Upper lobe of left lung (tissue), 6 donors: ENCODE results near the gene NCOA1. TPM values are rescaled to one million over a fixed set of nuclear protein-coding genes. Genes with fewer than 3 reads are reported as not detected.

Experiments used
- ATAC-seq, 2 donors: fragments of 200-7000 bp; cut with Tn5 transposase; one replicate each; pipeline ENCODE4 v1.9.1; 2022; ENCODE audit warnings: mild to moderate bottlenecking in 2 of 2, moderate library complexity in 2 of 2; ENCODE audit not compliant: low FRiP score in 2 of 2
- DNase-seq, 2 donors: peaks; one replicate each; pipeline ENCODE4 v3.0.0-alpha.2; 2019 to 2020
- H3K27ac ChIP-seq, 4 donors: fragments of 200-600 bp; sonication (generic); one replicate each; pipeline ENCODE4 v1.5.1; 2016 to 2019
- H3K27me3 ChIP-seq, 4 donors: fragments of 200-600 bp; sonication (generic); one replicate each; pipeline ENCODE4 v1.5.1; 2017 to 2019
- H3K36me3 ChIP-seq, 4 donors: fragments of 200-600 bp; sonication (generic); one replicate each; pipeline ENCODE4 v1.5.1; 2016 to 2019
- H3K4me1 ChIP-seq, 4 donors: fragments of 200-600 bp; sonication (generic); one replicate each; pipeline ENCODE4 v1.5.1; 2018 to 2019
- H3K4me3 ChIP-seq, 4 donors: fragments of 200-600 bp; sonication (generic); one replicate each; pipeline ENCODE4 v1.5.1; 2017 to 2019; ENCODE audit warnings: mild to moderate bottlenecking in 2 of 4, moderate library complexity in 1 of 4
- H3K9me3 ChIP-seq, 4 donors: fragments of 200-600 bp; sonication (generic); one replicate each; pipeline ENCODE4 v1.5.1; 2018 to 2019
- EP300 ChIP-seq, 4 donors: sonication (generic); formaldehyde crosslinking; IDR thresholded peaks; one replicate each; pipeline ENCODE4 v1.5.1; 2017; ENCODE audit warnings: antibody characterized with exemption in 4 of 4, control low read depth in 2 of 4
- POLR2A ChIP-seq, 4 donors: fragments of 450-650 bp; IDR thresholded peaks; one replicate each; pipeline ENCODE4 v1.5.1; 2016 to 2017; ENCODE audit warnings: antibody characterized with exemption in 4 of 4, mild to moderate bottlenecking in 2 of 4
- POLR2AphosphoS5 ChIP-seq, 2 donors: sonication (generic); formaldehyde crosslinking; IDR thresholded peaks; one replicate each; pipeline ENCODE4 v1.5.1; 2017; ENCODE audit warnings: antibody characterized with exemption in 2 of 2
- WGBS, 2 donors: methylation state at CpG; one replicate each; pipeline ENCODE4 v1.1.5; 2017 to 2018; 5-methylcytosine and 5-hydroxymethylcytosine counted together
- total RNA-seq, 6 donors: library from RNA; depleted of rRNA in 4 of 6; stranded (reverse); fragments of >200 nt in 4 of 6; gene quantifications; one replicate each; pipeline versions ENCODE4 v1.1.0 to v1.2.1, GENCODE V29; 2016 to 2021
- TF ChIP-seq, protein P1 (sequence below), 6 experiments: fragments of 450-650 bp in 4 of 6; fragments of 200-600 bp in 2 of 6; sonication (generic) in 2 of 6; IDR thresholded peaks; one replicate each; pipeline ENCODE4 v1.5.1; 2016 to 2019; ENCODE audit warnings: antibody characterized with exemption in 6 of 6
- donor health status: DM: no; HTN: no; CAD: no; lungs with moderate emphysema.
- donor health status: DM: no; HTN: yes; CAD: no; lungs with severe emphysema.

Gene NCOA1
- total RNA-seq, 6 donors from 2014 or later: 38.3 to 68.1 (median 42.5) TPM

DNA sequence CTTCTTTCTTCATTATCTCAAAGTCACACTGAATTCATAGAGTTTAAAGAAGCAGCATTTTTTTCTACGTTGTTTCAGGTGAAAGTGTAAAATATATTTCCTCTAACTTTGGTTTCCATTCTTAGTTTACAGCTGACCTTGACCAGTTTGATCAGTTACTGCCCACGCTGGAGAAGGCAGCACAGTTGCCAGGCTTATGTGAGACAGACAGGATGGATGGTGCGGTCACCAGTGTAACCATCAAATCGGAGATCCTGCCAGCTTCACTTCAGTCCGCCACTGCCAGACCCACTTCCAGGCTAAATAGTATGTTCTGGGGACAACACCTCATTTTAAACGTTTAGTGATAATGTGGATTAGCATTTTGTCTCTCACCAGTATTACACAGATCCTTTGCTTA lies 219.8 kb downstream of the NCOA1 start:
- H3K4me1 ChIP-seq: no peaks in the 10 kb centered on the region
- no peak for ATAC-seq
- TF ChIP-seq POLR2AphosphoS5 (IDR thresholded peaks at IDR 0.05) (no peak), POLR2A (IDR thresholded peaks at IDR 0.05) (no peak), EP300 (IDR thresholded peaks at IDR 0.05) (no peak)
- TF ChIP-seq, protein P1, sequence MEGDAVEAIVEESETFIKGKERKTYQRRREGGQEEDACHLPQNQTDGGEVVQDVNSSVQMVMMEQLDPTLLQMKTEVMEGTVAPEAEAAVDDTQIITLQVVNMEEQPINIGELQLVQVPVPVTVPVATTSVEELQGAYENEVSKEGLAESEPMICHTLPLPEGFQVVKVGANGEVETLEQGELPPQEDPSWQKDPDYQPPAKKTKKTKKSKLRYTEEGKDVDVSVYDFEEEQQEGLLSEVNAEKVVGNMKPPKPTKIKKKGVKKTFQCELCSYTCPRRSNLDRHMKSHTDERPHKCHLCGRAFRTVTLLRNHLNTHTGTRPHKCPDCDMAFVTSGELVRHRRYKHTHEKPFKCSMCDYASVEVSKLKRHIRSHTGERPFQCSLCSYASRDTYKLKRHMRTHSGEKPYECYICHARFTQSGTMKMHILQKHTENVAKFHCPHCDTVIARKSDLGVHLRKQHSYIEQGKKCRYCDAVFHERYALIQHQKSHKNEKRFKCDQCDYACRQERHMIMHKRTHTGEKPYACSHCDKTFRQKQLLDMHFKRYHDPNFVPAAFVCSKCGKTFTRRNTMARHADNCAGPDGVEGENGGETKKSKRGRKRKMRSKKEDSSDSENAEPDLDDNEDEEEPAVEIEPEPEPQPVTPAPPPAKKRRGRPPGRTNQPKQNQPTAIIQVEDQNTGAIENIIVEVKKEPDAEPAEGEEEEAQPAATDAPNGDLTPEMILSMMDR (IDR thresholded peaks at IDR 0.05): no peak
- H3K36me3 ChIP-seq: peaks cover 12 to 59% (median 20%) of the 10 kb centered on the region in 4 donors
- H3K4me3 ChIP-seq: no peak overlapping the region
- 94 to 96% methylated on average over 6 of the region's 6 CpGs for WGBS, 2 donors
- no peaks in the 10 kb centered on the region for H3K9me3 ChIP-seq
- no peak overlapping the region for H3K27ac ChIP-seq
- DNase-seq: no peak
- H3K27me3 ChIP-seq: no peaks in the 10 kb centered on the region

DNA sequence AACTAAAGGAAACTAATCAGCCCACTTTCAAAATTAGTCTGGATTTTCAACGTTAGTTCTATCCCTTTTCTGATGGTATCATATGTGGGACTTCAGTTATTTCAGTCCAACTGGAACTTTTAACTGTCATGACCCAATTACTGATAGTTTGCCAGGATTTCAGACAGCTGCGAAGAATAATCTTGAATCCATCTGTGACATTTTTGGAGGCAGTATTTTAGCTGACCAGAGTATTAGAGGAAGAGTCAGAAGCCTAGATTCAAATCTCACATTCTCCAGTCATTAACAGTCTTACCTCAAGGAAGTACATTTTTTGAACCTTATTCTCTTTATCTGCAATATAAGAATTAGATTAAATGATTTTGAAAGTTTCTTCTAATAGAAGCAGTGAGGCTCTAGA lies 220.8 kb downstream of the NCOA1 start:
- no peak overlapping the region for H3K27ac ChIP-seq
- no peak overlapping the region for H3K4me3 ChIP-seq
- no peak for TF ChIP-seq POLR2A (IDR thresholded peaks at IDR 0.05)
- TF ChIP-seq, protein P1 (IDR thresholded peaks at IDR 0.05): no peak
- no peak for TF ChIP-seq POLR2AphosphoS5 (IDR thresholded peaks at IDR 0.05)
- no peak for TF ChIP-seq EP300 (IDR thresholded peaks at IDR 0.05)
- no peaks in the 10 kb centered on the region for H3K9me3 ChIP-seq
- no peaks in the 10 kb centered on the region for H3K27me3 ChIP-seq
- H3K4me1 ChIP-seq: no peaks in the 10 kb centered on the region
- ATAC-seq (no peak), DNase-seq (no peak)
- WGBS, 2 donors: 72 to 76% methylated on average over 2 of the region's 2 CpGs
- peaks cover 9 to 53% (median 16%) of the 10 kb centered on the region in 4 donors for H3K36me3 ChIP-seq

DNA sequence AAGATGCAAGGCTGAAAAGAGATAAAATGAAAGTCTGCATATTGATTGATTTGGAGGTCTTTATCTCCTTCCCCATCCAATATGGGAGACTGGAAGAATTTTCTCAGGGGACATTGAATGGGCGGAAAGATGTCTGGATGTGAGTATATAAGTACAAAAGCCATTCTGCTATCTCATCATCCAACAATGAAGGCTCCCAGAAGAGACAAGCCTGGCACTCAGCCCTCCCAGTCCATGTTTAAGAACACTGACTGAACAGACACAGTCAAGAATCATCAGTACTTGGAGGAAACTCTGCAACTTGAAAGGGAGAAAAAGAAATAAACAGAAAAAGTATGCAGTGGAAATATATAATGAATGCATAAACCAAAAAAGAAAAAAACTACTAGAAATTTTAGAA lies 221.2 kb downstream of the NCOA1 start:
- DNase-seq (no peak), ATAC-seq (no peak)
- WGBS, 2 donors: 88 to 95% methylated on average over 1 of the region's 1 CpG

DNA sequence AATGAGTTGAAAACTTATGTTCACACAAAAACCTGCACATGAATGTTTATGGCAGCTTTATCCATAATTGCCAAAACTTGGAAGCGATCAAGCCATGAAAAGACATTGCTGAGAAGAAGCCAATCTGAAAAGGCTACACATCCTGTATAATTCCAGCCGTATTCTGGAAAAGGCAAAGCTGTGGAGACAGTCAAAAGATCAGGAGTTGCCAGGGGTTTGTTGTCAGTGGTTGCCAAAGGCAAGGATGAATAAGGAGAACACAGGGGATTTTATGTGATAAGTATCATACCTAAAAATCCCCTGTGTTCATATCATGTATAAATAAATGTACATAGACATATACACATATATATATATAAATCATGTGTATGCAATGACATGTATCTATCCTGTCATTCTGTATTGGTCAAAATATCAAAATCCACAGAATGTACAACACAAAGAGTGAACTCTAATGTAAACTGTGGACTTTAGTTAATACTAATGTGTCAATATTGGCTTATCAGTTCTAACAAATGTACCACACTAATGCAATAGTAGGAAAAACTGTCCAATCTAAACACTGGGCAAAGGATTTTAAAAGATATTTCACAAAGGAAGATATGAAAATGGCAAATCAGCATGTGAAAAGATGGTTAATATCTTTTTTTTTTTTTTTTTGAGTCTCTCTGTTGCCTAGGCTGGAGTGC lies 226.4 kb downstream of the NCOA1 start:
- no peak overlapping the region for H3K4me3 ChIP-seq
- DNase-seq (no peak), ATAC-seq (no peak)
- no peak overlapping the region for H3K27ac ChIP-seq
- no peaks in the 10 kb centered on the region for H3K27me3 ChIP-seq
- H3K9me3 ChIP-seq: no peaks in the 10 kb centered on the region
- WGBS, 2 donors: 93 to 95% methylated on average over 2 of the region's 2 CpGs
- TF ChIP-seq EP300 (IDR thresholded peaks at IDR 0.05) (no peak), POLR2A (IDR thresholded peaks at IDR 0.05) (no peak), POLR2AphosphoS5 (IDR thresholded peaks at IDR 0.05) (no peak)
- TF ChIP-seq, protein P1 (IDR thresholded peaks at IDR 0.05): no peak
- H3K4me1 ChIP-seq: peaks cover 0 to 14% (median 4%) of the 10 kb centered on the region in 4 donors
- H3K36me3 ChIP-seq: peaks cover 0 to 39% (median 6%) of the 10 kb centered on the region in 4 donors

More for the DNA sequence above, 221.2 kb downstream of the NCOA1 start:
- Histone ChIP-seq H3K27ac (no peak overlapping the region), H3K27me3 (no peaks in the 10 kb centered on the region), H3K4me3 (no peak overlapping the region), H3K4me1 (no peaks in the 10 kb centered on the region), H3K9me3 (no peaks in the 10 kb centered on the region), H3K36me3 (peaks cover 5 to 52% (median 12%) of the 10 kb centered on the region in 4 donors)
- TF ChIP-seq, protein P1 (IDR thresholded peaks at IDR 0.05): no peak
- TF ChIP-seq POLR2A (IDR thresholded peaks at IDR 0.05) (no peak), EP300 (IDR thresholded peaks at IDR 0.05) (no peak), POLR2AphosphoS5 (IDR thresholded peaks at IDR 0.05) (no peak)

DNA sequence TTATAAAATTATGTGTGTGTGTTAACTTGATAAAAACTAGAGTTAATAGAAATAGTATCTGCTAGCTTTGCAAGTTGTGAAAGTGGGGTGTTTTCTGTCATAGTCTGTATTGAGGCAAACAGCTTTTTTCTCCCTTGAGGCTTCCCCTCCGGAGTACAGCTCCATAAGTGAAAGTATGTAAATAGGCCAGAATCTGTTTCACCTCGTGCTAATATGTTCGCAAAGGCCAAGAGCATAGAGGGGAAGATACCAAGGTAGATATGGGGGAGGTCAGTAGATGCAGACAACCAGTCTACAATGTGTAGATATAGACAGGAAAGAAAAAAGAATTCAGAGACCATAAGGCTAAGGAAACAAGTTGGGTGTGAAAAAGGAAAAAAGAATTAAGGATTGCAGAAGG lies 229.3 kb downstream of the NCOA1 start:
- TF ChIP-seq, protein P1 (IDR thresholded peaks at IDR 0.05): no peak
- TF ChIP-seq POLR2A (IDR thresholded peaks at IDR 0.05) (no peak), POLR2AphosphoS5 (IDR thresholded peaks at IDR 0.05) (no peak), EP300 (IDR thresholded peaks at IDR 0.05) (no peak)
- no peak for DNase-seq
- Histone ChIP-seq H3K9me3 (no peaks in the 10 kb centered on the region), H3K4me3 (no peak overlapping the region), H3K27me3 (no peaks in the 10 kb centered on the region), H3K27ac (no peak overlapping the region), H3K4me1 (peaks cover 0 to 14% (median 4%) of the 10 kb centered on the region in 4 donors), H3K36me3 (peaks cover 0 to 24% (median 3%) of the 10 kb centered on the region in 4 donors)
- WGBS, 2 donors: 86 to 95% methylated on average over 3 of the region's 3 CpGs
- no peak for ATAC-seq
